Measurements from ENCODE around the gene MLXIPL. TPM values are rescaled to one million over a fixed set of nuclear protein-coding genes. Genes with fewer than 3 reads are reported as not detected.

Gene MLXIPL
- total RNA-seq, 1 donor from 2014 or later, result 0.90 TPM

- Mint-ChIP-seq H3K27me3 (ENCODE audit: insufficient read depth, low read depth) (peaks cover 17% of the 10 kb centered on the region), H3K36me3 (no peaks in the 10 kb centered on the region), H3K27ac (no peak overlapping the region), H3K4me1 (peaks cover 6% of the 10 kb centered on the region), H3K9me3 (no peaks in the 10 kb centered on the region), H3K4me3 (no peak overlapping the region)
- Histone ChIP-seq H2AFZ (replicated peaks) (no peak overlapping the region), H3K4me3 (no peak overlapping the region), H3K27me3 (no peaks in the 10 kb centered on the region), H3K9ac (no peak overlapping the region), H3K79me2 (ENCODE audit: low read depth) (no peaks in the 10 kb centered on the region), H3K4me1 (no peaks in the 10 kb centered on the region), H4K20me1 (ENCODE audit: low read depth) (no peaks in the 10 kb centered on the region), H3K27ac (no peak overlapping the region), H3K4me2 (no peak overlapping the region), H3K36me3 (no peaks in the 10 kb centered on the region), H3K9me3 (ENCODE audit: low read depth) (no peaks in the 10 kb centered on the region), H3F3A (ENCODE audit: low read depth) (no peaks in the 10 kb centered on the region)
- DNase-seq (ENCODE audit: low spot score), result no peak
- TF ChIP-seq, protein P1, sequence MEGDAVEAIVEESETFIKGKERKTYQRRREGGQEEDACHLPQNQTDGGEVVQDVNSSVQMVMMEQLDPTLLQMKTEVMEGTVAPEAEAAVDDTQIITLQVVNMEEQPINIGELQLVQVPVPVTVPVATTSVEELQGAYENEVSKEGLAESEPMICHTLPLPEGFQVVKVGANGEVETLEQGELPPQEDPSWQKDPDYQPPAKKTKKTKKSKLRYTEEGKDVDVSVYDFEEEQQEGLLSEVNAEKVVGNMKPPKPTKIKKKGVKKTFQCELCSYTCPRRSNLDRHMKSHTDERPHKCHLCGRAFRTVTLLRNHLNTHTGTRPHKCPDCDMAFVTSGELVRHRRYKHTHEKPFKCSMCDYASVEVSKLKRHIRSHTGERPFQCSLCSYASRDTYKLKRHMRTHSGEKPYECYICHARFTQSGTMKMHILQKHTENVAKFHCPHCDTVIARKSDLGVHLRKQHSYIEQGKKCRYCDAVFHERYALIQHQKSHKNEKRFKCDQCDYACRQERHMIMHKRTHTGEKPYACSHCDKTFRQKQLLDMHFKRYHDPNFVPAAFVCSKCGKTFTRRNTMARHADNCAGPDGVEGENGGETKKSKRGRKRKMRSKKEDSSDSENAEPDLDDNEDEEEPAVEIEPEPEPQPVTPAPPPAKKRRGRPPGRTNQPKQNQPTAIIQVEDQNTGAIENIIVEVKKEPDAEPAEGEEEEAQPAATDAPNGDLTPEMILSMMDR (IDR thresholded peaks at IDR 0.05), result no peak
- no peak for TF ChIP-seq EZH2phosphoT487 (IDR thresholded peaks at IDR 0.05)
- TF ChIP-seq EZH2 (IDR thresholded peaks at IDR 0.05), result no peak
Observed at GRCh38 chr7:73633844-73634243, 9.5 kb upstream of the MLXIPL start.

DNA sequence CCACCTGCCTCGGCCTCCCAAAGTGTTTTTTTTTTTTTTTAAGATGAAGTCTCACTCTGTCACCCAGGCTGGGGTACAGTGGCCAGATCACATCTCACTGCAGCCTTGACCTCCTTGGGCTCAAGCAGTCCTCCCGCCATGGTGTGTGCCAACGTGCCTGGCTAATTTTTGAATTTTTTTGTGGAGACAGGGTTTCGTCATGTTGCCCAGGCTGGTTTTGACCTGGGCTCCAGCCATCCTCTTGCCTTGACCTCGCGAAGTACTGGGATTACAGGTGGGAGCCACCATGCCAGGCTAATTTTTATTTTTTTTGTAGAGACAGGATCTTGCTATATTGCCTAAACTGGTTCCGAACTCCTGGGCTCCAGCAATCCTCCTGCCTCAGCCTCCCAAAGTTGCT is 9.0 kb upstream of the MLXIPL start:
- Mint-ChIP-seq H3K4me1 (peaks cover 6% of the 10 kb centered on the region), H3K27me3 (ENCODE audit: insufficient read depth, low read depth) (peaks cover 19% of the 10 kb centered on the region), H3K27ac (peak overlapping the region; percentile 25)

GRCh38 chr7:73631558-73631957 is 7.2 kb upstream of the MLXIPL start:
- Mint-ChIP-seq H3K27me3 (ENCODE audit: insufficient read depth, low read depth) (peaks cover 21% of the 10 kb centered on the region), H3K4me3 (no peak overlapping the region)

More for the DNA sequence above, 9.0 kb upstream of the MLXIPL start:
- Histone ChIP-seq H3K36me3 (no peaks in the 10 kb centered on the region), H3K9ac (no peak overlapping the region), H4K20me1 (ENCODE audit: low read depth) (no peaks in the 10 kb centered on the region), H3K27ac (no peak overlapping the region), H3K27me3 (peaks cover 5% of the 10 kb centered on the region), H2AFZ (replicated peaks) (no peak overlapping the region), H3K4me3 (no peak overlapping the region), H3K9me3 (ENCODE audit: low read depth) (no peaks in the 10 kb centered on the region), H3K79me2 (ENCODE audit: low read depth) (no peaks in the 10 kb centered on the region), H3F3A (ENCODE audit: low read depth) (no peaks in the 10 kb centered on the region), H3K4me2 (no peak overlapping the region), H3K4me1 (no peaks in the 10 kb centered on the region)
- H3K9me3 Mint-ChIP-seq, result no peaks in the 10 kb centered on the region
- no peak for TF ChIP-seq EZH2phosphoT487 (IDR thresholded peaks at IDR 0.05)
- no peak for TF ChIP-seq EZH2 (IDR thresholded peaks at IDR 0.05)
- TF ChIP-seq, protein P1 (IDR thresholded peaks at IDR 0.05), result no peak
- no peak for DNase-seq (ENCODE audit: low spot score)
- no peaks in the 10 kb centered on the region for H3K36me3 Mint-ChIP-seq
- no peak overlapping the region for H3K4me3 Mint-ChIP-seq

More at GRCh38 chr7:73631558-73631957, 7.2 kb upstream of the MLXIPL start:
- no peak overlapping the region for H2AFZ ChIP-seq (replicated peaks)
- peaks cover 13% of the 10 kb centered on the region for H3K27me3 ChIP-seq
- no peaks in the 10 kb centered on the region for H3K36me3 ChIP-seq
- peaks cover 7% of the 10 kb centered on the region for H3K4me1 Mint-ChIP-seq
- TF ChIP-seq EZH2 (IDR thresholded peaks at IDR 0.05) (no peak), EZH2phosphoT487 (IDR thresholded peaks at IDR 0.05) (no peak)
- TF ChIP-seq, protein P1 (IDR thresholded peaks at IDR 0.05), result no peak
- H3F3A ChIP-seq (ENCODE audit: low read depth), result no peaks in the 10 kb centered on the region
- no peaks in the 10 kb centered on the region for H3K36me3 Mint-ChIP-seq
- no peaks in the 10 kb centered on the region for H3K79me2 ChIP-seq (ENCODE audit: low read depth)
- H3K4me3 ChIP-seq, result no peak overlapping the region
- no peak for DNase-seq (ENCODE audit: low spot score)
- no peak overlapping the region for H3K9ac ChIP-seq
- H3K27ac Mint-ChIP-seq, result no peak overlapping the region
- no peak overlapping the region for H3K4me2 ChIP-seq
- H3K4me1 ChIP-seq, result no peaks in the 10 kb centered on the region
- H4K20me1 ChIP-seq (ENCODE audit: low read depth), result no peaks in the 10 kb centered on the region
- no peak overlapping the region for H3K27ac ChIP-seq
- H3K9me3 ChIP-seq (ENCODE audit: low read depth), result no peaks in the 10 kb centered on the region
- H3K9me3 Mint-ChIP-seq, result no peaks in the 10 kb centered on the region

Measured in neural progenitor cell (in vitro differentiated cells).